Right ventricle myocardium inferior (tissue), 1 donor: ENCODE results near the gene DIP2C. TPM values are rescaled to one million over a fixed set of nuclear protein-coding genes. Genes with fewer than 3 reads are reported as not detected.
"Not testable (repeated sequence)": the region's sequence is repeated elsewhere in the genome, so short reads cannot be mapped to it uniquely, and the experiment has no call there.

ENCODE experiments used
- ATAC-seq: fragments of 200-7000 bp; cut with Tn5 transposase; one replicate; pipeline ENCODE4 v1.9.1; 2020; ENCODE audit warnings: mild to moderate bottlenecking, moderate library complexity
- DNase-seq: peaks from one replicate; pipeline ENCODE4 v3.0.0; 2021; ENCODE audit errors: missing footprints
- intact Hi-C: fragments of 100-400 bp; cut with DNase I; formaldehyde crosslinking; loops from one replicate; pipeline ENCODE4 v1.11.0; 2022
- total RNA-seq: library from RNA; stranded (reverse); fragmentation: NEBNext Ultra II Directional; extraction: Animal tissue kit (Norgen Biotek cat#: 25700); gene quantifications from one replicate; pipeline ENCODE4 v1.2.1, GENCODE V29; 2021
- donor health status: DM: no; HTN: yes; CAD: no; lungs with severe emphysema.

Gene DIP2C
- total RNA-seq, 1 donor from 2014 or later, result 28.3 TPM

DNA sequence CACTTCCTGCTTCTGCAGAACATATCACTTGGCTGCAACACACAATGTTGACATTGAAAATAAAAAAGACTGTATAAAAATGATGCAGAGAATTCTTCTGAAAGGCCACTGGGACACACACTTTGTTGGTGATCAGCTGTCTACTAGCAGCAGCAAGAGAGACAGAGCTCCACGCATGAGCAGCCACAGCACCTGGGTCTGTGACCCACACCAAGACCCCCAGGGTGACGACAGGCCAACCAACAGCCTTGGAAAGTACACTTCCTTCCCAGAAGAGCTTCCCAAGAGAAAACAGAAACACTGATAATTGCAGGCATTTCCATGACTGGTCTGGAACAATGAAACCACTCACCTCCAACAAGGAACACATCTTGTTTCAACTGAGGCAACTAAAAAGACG is 239.0 kb downstream of the DIP2C start:
- intact Hi-C loops, result no loop called here
- DNase-seq (no peak), ATAC-seq (peak; percentile 36)

- DNase-seq, ATAC-seq, intact Hi-C loops: not testable (repeated sequence)
Measured at GRCh38 chr10:449331-449730, 240.1 kb downstream of the DIP2C start.

GRCh38 chr10:443459-443858 is 246.0 kb downstream of the DIP2C start:
- DNase-seq (no peak), ATAC-seq (no peak)
- intact Hi-C loops, result no loop called here

- ATAC-seq (no peak), DNase-seq (no peak)
- intact Hi-C loops, result no loop called here
Measured at GRCh38 chr10:442209-442608, 247.3 kb downstream of the DIP2C start.

GRCh38 chr10:441659-442058 is 247.8 kb downstream of the DIP2C start:
- ATAC-seq (no peak), DNase-seq (no peak)
- intact Hi-C loops, result no loop called here

GRCh38 chr10:440127-440526 is 249.3 kb downstream of the DIP2C start:
- ATAC-seq (no peak), DNase-seq (no peak)
- intact Hi-C loops, result no loop called here

- DNase-seq, result no peak
- intact Hi-C loops, result no loop called here
- ATAC-seq, result no peak
Measured at GRCh38 chr10:437698-438490, 251.6 kb downstream of the DIP2C start.

DNA sequence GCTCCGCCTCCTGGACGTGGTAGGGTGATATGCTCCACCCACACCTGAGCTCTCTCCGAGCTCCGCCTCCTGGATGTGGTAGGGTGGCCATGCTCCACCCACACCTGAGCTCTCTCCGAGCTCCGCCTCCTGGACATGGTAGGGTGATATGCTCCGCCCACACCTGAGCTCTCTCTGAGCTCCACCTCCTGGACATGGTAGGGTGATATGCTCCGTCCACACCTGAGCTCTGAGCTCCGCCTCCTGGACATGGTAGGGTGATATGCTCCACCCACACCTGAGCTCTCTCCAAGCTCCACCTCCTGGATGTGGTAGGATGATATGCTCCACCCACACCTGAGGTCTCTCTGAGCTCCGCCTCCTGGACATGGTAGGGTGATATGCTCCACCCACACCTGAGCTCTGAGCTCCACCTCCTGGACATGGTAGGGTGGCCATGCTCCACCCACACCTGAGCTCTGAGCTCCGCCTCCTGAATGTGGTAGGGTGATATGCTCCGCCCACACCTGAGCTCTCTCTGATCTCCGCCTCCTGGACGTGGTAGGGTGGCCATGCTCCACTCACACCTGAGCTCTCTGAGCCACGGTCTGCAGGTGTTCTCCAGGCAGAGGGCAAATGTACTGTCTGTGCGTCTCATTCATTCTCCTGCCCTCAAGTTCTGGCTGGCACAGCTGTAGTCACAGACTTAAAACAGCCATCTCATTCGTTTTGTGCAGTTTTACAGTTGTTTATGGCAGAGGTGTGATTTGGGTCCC is 252.4 kb downstream of the DIP2C start:
- no peak for DNase-seq
- ATAC-seq, result no peak
- intact Hi-C loops, result no loop called here

GRCh38 chr10:436013-436697 is 253.3 kb downstream of the DIP2C start:
- ATAC-seq, result no peak
- intact Hi-C loops, result no loop called here
- no peak for DNase-seq

- DNase-seq, result no peak
- intact Hi-C loops, result no loop called here
- no peak for ATAC-seq
Measured at GRCh38 chr10:435397-435796, 254.1 kb downstream of the DIP2C start.

- no peak for DNase-seq
- intact Hi-C loops, result no loop called here
- no peak for ATAC-seq
Measured at GRCh38 chr10:429696-430095, 259.8 kb downstream of the DIP2C start.

- intact Hi-C loops, result no loop called here
- no peak for DNase-seq
- no peak for ATAC-seq
Measured at GRCh38 chr10:427761-428519, 261.5 kb downstream of the DIP2C start.

DNA sequence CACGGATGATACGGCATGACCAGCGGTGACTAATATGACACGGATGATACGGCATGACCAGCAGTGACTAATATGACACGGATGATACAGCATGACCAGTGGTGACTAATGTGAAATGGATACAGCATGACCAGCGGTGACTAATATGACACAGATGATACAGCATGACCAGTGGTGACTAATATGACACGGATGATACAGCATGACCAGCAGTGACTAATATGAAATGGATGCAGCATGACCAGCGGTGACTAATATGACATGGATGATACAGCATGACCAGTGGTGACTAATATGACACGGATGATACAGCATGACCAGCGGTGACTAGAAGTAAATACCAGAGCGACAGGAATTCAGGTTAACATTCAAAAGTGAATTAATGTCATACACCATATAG is 264.1 kb downstream of the DIP2C start:
- intact Hi-C loops, ATAC-seq, DNase-seq: not testable (repeated sequence)

- DNase-seq, ATAC-seq, intact Hi-C loops: not testable (repeated sequence)
Measured at GRCh38 chr10:424724-425123, 264.7 kb downstream of the DIP2C start.

- DNase-seq (no peak), ATAC-seq (no peak)
- intact Hi-C loops, result no loop called here
Measured at GRCh38 chr10:423178-423577, 266.3 kb downstream of the DIP2C start.

DNA sequence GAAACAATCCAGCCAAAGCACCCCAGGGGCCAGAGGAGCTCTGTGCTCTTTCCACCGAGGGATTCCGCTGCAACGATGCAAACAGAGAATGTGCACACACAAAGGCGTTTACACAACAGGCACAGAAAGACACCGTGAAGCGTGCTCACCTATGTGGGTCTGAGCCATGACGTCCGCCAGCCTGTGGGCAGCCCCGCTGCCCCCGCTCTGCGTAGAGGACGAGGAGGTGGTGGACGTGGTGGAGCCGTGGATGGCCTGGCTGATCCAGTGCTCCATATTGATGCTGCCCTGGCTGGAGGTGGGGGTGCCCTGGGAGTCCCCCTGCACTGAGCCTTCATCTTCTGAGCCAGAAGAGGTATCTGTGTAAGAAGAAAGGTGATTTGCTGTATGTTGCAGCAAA is 266.8 kb downstream of the DIP2C start:
- ATAC-seq, result no peak
- DNase-seq, result no peak
- intact Hi-C loops, result no loop called here

DNA sequence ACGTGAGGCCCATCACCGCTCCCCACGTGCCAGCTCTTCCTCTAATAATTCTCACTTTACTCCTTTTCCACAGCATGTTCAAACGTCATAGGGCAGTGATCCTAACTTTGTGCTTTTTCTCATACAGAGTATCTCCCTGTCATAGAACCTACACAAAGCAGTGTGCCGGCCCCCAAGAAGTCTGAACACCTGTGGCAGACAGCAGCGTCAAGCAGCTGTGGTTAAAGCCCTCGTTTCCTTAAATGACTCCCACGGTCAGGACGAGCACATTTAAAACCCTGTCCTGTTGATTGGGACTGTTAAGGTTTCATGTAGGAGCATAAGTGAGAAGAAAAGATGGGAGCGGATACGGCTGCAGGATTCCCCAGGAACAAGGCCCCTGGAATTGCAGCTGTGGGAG is 267.2 kb downstream of the DIP2C start:
- DNase-seq (no peak), ATAC-seq (no peak)
- intact Hi-C loops, result no loop called here

DNA sequence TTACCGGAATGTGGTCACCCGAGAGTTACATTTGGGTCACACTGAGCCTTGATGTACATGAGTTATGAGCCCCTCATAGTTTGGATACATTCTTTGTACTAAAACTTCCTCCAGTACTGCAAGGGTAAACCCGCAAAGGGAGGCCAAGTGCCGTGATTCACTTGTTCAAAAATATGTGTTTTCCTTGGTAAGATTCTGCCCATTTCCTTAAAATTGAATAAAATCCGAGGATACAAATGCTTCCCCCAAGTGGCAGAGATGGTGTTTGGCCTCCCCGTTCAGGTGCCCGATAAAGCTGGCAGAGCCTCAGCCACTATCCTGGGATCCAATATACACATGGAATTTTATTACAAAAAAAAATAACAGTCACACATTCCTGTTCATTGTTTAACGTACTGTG is 268.3 kb downstream of the DIP2C start:
- intact Hi-C loops, result no loop called here
- DNase-seq, result no peak
- ATAC-seq, result no peak
